Calu3 (cell line): ENCODE measurements around the gene TWIST2. TPM values are rescaled to one million over a fixed set of nuclear protein-coding genes. Genes with fewer than 3 reads are reported as not detected.

Experiments used
- BruUV-seq: library from RNA; stranded (reverse); fragments of 400-500 nt; replicated peaks from 2 replicates; lab custom pipeline; 2021; lab: Mats Ljungman, UMichigan
- CTCF ChIA-PET: fragments of 300-600 bp; sonication (Branson Sonifier 250); formaldehyde crosslinking; loops from one replicate; lab custom pipeline; 2022; ENCODE audit warnings: antibody characterized with exemption; lab: Charles Lee
- DNase-seq: peaks from one replicate; pipeline ENCODE4 v3.0.0; 2022
- H3K27ac Mint-ChIP-seq: one replicate; pipeline ENCODE4 v1.8.0; 2022; ENCODE audit warnings: mixed read lengths; ENCODE audit not compliant: unreplicated experiment
- H3K27me3 Mint-ChIP-seq: one replicate; pipeline ENCODE4 v1.8.0; 2022; ENCODE audit warnings: mixed read lengths; ENCODE audit not compliant: unreplicated experiment
- H3K36me3 Mint-ChIP-seq: one replicate; pipeline ENCODE4 v1.8.0; 2022; ENCODE audit warnings: mild to moderate bottlenecking, moderate library complexity, mixed read lengths; ENCODE audit not compliant: insufficient read depth, unreplicated experiment
- H3K4me1 Mint-ChIP-seq: one replicate; pipeline ENCODE4 v1.8.0; 2022; ENCODE audit warnings: mild to moderate bottlenecking, low read depth, mixed read lengths; ENCODE audit not compliant: unreplicated experiment
- H3K4me3 Mint-ChIP-seq: one replicate; pipeline ENCODE4 v1.8.0; 2022; ENCODE audit warnings: mild to moderate bottlenecking, low read depth, moderate library complexity, mixed read lengths; ENCODE audit not compliant: unreplicated experiment
- H3K9me3 Mint-ChIP-seq: one replicate; pipeline ENCODE4 v1.8.0; 2022; ENCODE audit warnings: low read depth, mixed read lengths; ENCODE audit not compliant: unreplicated experiment
- intact Hi-C: fragments of 100-400 bp; cut with micrococcal nuclease; formaldehyde crosslinking; loops from one replicate; pipeline ENCODE4 v1.10.0; 2022; ENCODE audit not compliant: unreplicated experiment
- total RNA-seq: library from RNA; stranded (reverse); gene quantifications from 2 replicates; pipeline ENCODE4 v1.2.3, GENCODE V29; 2022
- TF ChIP-seq, protein P1 (sequence below): fragments of 200-600 bp; IDR thresholded peaks from one replicate; pipeline ENCODE4 v1.8.0; 2022; ENCODE audit warnings: antibody characterized with exemption; ENCODE audit not compliant: unreplicated experiment

Gene TWIST2
- total RNA-seq, 1 experiment from 2014 or later: not detected

DNA sequence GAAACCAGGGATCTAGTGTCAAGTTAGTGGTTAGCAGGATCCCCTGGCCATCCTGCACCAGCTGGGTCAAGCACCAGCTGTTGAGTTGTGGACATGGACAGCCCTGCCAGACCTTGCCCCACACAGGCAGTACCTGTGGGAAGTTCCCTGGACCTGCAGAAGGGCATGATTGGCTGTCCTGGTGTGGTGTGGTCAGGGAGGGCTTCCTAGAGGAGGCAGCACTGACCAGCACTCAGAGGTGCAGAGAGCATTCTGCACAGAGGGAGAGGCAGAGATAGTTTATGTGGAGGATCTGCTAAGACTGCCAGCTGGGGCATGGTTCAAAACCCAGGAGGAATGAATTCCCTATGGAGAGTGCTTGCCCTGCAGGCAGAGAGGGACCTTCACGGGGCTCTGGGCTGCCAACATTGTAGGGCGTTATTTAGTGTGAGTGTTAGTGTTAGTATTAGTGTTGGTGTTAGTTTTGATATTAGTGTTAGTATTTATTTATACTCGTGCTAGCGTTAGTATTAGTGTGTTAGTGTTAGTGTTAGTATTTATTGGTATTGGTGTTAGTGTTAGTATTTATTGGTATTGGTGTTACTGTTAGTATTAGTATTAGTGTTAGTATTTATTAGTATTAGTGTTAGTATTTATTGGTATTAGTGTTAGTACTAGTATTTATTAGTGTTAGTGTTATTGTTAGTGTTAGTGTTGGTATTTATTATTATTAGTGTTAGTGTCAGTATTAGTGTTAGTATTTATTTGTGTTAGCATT, 31.9 kb downstream of the TWIST2 start:
- H3K9me3 Mint-ChIP-seq: peaks cover 4% of the 10 kb centered on the region
- DNase-seq: no peak
- H3K27me3 Mint-ChIP-seq: peaks cover 90% of the 10 kb centered on the region
- no TSS peak for BruUV-seq
- H3K27ac Mint-ChIP-seq: no peak overlapping the region
- intact Hi-C loops: no loop called here
- TF ChIP-seq, protein P1, sequence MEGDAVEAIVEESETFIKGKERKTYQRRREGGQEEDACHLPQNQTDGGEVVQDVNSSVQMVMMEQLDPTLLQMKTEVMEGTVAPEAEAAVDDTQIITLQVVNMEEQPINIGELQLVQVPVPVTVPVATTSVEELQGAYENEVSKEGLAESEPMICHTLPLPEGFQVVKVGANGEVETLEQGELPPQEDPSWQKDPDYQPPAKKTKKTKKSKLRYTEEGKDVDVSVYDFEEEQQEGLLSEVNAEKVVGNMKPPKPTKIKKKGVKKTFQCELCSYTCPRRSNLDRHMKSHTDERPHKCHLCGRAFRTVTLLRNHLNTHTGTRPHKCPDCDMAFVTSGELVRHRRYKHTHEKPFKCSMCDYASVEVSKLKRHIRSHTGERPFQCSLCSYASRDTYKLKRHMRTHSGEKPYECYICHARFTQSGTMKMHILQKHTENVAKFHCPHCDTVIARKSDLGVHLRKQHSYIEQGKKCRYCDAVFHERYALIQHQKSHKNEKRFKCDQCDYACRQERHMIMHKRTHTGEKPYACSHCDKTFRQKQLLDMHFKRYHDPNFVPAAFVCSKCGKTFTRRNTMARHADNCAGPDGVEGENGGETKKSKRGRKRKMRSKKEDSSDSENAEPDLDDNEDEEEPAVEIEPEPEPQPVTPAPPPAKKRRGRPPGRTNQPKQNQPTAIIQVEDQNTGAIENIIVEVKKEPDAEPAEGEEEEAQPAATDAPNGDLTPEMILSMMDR: no peak
- CTCF ChIA-PET: no interaction called here
- H3K4me3 Mint-ChIP-seq: no peak overlapping the region
- H3K36me3 Mint-ChIP-seq: no peaks in the 10 kb centered on the region
- no peaks in the 10 kb centered on the region for H3K4me1 Mint-ChIP-seq

DNA sequence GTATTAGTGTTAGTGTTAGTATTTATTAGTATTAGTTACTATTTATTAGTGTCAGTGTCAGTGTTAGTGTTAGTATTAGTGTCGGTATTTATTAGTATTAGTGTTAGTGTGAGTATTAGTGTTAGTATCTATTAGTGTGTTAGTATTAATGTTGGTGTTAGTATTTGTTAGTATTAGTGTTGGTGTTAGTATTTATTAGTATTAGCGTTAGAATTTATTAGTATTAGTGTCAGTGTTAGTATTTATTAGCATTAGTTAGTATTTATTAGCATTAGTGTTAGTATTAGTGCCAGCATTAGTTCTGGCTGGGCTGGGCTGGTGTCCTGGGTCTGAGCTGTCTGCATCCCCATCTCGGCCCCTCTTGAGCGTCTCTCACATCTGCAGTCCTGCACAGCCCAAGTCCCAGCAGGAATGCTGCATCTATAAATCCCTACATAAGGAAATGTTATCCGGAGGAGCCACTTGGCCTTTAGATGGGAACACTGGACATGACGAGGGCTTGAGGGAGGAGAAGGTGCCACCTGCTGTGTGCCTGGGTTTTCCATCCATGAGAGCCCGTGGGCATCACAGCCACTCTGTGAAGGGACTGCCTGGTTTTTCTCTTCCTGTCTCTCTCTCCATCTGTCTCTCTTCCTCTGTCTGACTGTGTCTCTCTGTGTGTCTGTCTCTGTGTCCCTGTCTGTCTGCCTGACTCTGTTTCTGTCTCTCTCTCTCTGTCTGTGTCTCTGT, 33.6 kb downstream of the TWIST2 start:
- TF ChIP-seq, protein P1: no peak
- Mint-ChIP-seq H3K4me3 (no peak overlapping the region), H3K4me1 (no peaks in the 10 kb centered on the region)

DNA sequence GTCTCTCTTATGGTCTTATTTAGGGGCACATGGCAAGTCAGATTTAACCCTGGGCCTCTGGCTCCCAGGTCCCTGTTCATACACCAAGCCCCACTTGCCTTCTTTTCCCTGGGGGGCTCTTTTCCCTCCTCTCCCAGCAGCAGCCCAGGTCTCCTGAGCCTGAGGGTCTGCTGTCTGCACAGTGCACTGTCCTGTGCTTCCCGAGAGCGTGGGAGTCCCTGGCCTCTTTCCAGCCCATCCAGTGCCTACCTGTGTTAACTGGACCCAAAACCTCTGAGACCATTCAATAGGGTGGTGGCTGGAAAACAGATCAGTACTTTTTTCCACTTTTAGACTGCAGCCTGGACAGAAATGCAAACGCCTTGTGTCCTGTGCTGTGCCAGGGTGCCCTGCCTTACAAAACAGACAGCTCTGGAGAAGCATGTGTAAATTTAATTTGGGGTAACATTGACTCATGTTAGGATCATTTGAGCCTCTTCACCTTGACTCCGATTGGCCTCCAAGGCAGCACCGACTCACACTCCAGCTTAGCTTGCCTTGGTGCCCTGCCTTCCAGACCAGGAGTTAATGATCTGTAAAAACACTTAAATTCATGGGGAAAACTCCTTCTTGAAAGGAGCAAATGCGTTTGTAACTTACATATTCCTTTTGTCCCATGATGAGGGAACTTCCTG, 34.3 kb downstream of the TWIST2 start:
- no peaks in the 10 kb centered on the region for H3K4me1 Mint-ChIP-seq
- H3K9me3 Mint-ChIP-seq: peaks cover 4% of the 10 kb centered on the region
- no peak overlapping the region for H3K27ac Mint-ChIP-seq
- H3K4me3 Mint-ChIP-seq: no peak overlapping the region
- H3K36me3 Mint-ChIP-seq: no peaks in the 10 kb centered on the region
- intact Hi-C loops: no loop called here
- H3K27me3 Mint-ChIP-seq: peaks cover 90% of the 10 kb centered on the region
- TF ChIP-seq, protein P1: no peak
- CTCF ChIA-PET: no interaction called here
- no peak for DNase-seq
- BruUV-seq: no TSS peak

More for the DNA sequence above, 33.6 kb downstream of the TWIST2 start:
- Mint-ChIP-seq H3K36me3 (no peaks in the 10 kb centered on the region), H3K27me3 (peaks cover 90% of the 10 kb centered on the region), H3K27ac (no peak overlapping the region), H3K9me3 (peaks cover 4% of the 10 kb centered on the region)
- intact Hi-C loops: no loop called here
- no peak for DNase-seq
- no TSS peak for BruUV-seq
- CTCF ChIA-PET: no interaction called here

DNA sequence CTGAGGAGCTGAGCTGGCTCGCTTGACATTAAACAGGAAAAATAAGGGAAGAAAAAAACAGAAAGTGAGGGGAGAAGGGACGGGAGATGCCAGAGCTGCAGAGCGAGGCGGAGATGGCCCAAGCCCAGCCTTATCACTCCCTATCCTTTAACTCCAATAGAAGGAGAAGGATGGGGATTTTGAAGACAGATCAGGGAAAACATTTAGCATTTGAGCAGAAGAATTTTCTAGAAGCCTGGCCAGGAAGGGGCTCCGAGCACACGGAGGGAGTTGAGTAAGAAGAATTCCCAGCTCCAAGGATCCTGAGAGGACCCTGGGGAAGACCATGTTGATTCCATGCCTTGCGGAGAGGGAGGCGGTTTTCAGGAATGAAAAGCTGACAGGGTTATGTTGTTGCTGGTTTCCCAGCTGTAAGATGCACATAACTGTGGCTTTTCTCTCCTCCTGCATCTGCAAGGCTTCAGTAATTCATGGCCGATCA, 35.6 kb downstream of the TWIST2 start:
- no peak for DNase-seq
- Mint-ChIP-seq H3K27me3 (peaks cover 90% of the 10 kb centered on the region), H3K4me3 (no peak overlapping the region), H3K4me1 (no peaks in the 10 kb centered on the region), H3K9me3 (no peaks in the 10 kb centered on the region), H3K27ac (no peak overlapping the region), H3K36me3 (no peaks in the 10 kb centered on the region)
- intact Hi-C loops: no loop called here
- BruUV-seq: no TSS peak
- CTCF ChIA-PET: no interaction called here
- TF ChIP-seq, protein P1: no peak
